ENCODE results near the gene SSPN. TPM values are rescaled to one million over a fixed set of nuclear protein-coding genes. Genes with fewer than 3 reads are reported as not detected.

Gene SSPN
- total and polyA plus RNA-seq, 9 of the 15 experiments (the other 6 are each of a cell fraction or from before 2014, with no cell fraction given), result 0.40 TPM; not detected in 8

DNA sequence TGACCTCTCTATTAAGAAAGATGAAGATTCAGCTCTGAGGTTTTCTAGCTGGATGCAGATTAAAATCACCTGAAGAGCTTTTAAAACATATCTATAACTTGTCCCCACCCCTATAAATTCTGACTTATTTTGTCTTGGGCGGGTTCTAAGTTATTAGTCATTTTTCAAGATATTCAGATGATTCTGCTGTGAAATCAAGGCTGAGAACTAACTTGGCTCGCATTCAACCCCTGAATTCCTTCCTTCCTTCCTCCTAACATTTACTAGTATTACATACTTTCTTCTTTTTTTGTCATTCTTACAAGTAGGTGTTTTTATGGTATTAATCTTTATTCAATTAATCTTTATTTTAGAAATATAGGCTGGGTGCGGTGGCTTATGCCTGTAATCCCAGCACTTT, 55.4 kb downstream of the SSPN start (continued):
- TF ChIP-seq, protein P1, sequence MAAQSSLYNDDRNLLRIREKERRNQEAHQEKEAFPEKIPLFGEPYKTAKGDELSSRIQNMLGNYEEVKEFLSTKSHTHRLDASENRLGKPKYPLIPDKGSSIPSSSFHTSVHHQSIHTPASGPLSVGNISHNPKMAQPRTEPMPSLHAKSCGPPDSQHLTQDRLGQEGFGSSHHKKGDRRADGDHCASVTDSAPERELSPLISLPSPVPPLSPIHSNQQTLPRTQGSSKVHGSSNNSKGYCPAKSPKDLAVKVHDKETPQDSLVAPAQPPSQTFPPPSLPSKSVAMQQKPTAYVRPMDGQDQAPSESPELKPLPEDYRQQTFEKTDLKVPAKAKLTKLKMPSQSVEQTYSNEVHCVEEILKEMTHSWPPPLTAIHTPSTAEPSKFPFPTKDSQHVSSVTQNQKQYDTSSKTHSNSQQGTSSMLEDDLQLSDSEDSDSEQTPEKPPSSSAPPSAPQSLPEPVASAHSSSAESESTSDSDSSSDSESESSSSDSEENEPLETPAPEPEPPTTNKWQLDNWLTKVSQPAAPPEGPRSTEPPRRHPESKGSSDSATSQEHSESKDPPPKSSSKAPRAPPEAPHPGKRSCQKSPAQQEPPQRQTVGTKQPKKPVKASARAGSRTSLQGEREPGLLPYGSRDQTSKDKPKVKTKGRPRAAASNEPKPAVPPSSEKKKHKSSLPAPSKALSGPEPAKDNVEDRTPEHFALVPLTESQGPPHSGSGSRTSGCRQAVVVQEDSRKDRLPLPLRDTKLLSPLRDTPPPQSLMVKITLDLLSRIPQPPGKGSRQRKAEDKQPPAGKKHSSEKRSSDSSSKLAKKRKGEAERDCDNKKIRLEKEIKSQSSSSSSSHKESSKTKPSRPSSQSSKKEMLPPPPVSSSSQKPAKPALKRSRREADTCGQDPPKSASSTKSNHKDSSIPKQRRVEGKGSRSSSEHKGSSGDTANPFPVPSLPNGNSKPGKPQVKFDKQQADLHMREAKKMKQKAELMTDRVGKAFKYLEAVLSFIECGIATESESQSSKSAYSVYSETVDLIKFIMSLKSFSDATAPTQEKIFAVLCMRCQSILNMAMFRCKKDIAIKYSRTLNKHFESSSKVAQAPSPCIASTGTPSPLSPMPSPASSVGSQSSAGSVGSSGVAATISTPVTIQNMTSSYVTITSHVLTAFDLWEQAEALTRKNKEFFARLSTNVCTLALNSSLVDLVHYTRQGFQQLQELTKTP (IDR thresholded peaks at IDR 0.05; ENCODE audit: low read depth in 1 of 2, partially characterized antibody in 2 of 2), result no peak
- no peak for TF ChIP-seq KLF10 (CRISPR knock-in tag; IDR thresholded peaks at IDR 0.05)
- TF ChIP-seq RNF2 (IDR thresholded peaks at IDR 0.05), result no peak

DNA sequence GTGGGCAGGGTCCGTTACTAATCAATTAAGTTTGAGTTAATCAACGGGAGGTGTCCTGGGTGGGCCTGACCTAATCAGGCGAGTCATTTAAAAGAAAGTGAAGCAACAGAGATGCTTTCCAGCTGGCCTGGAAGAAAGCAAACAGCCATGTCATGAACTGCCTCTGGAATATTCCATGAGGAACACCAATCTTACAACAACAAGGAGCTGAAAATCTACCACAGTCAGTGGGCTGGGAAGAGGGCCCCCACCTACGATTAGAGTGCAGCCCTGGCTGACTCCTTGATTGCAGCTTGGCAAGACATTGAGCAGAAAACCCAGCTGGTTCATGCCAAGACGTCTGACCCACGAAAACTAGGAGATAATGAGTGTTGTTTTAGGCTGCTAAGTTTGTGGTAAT, 56.2 kb downstream of the SSPN start:
- Histone ChIP-seq H3K36me3 (ENCODE audit: control insufficient read depth, insufficient read depth, low read length) (no peaks in the 10 kb centered on the region), H3K9ac (ENCODE audit: insufficient read depth in 1 of 2, low read depth in 2 of 2, low read length in 2 of 2) (no peak overlapping the region), H3K9me1 (ENCODE audit: control insufficient read depth, insufficient read depth, low read length) (no peaks in the 10 kb centered on the region), H3K27ac (ENCODE audit: extremely low read depth, low read depth, low read length) (no peak overlapping the region), H3K79me2 (ENCODE audit: control insufficient read depth, insufficient read depth, low read length) (no peaks in the 10 kb centered on the region), H3K4me3 (no peak overlapping the region), H3K4me1 (replicated peaks in 1 of 2; ENCODE audit: control insufficient read depth in 2 of 2, insufficient read depth in 2 of 2, low read length in 2 of 2) (no peaks in the 10 kb centered on the region; a peak in 1 of 5 replicates), H2AFZ (ENCODE audit: low read depth, low read length) (no peak overlapping the region), H4K20me1 (replicated peaks; ENCODE audit: control insufficient read depth, insufficient read depth, low read length) (no peaks in the 10 kb centered on the region), H3K9me3 (replicated peaks; ENCODE audit: control insufficient read depth, insufficient read depth, low read depth, low read length) (no peaks in the 10 kb centered on the region; the same call in 1 of the 2 replicates), H3K27me3 (ENCODE audit: control insufficient read depth in 2 of 2, insufficient read depth in 2 of 2, low read length in 2 of 2) (no peaks in the 10 kb centered on the region), H3K4me2 (ENCODE audit: insufficient read depth, low read length) (no peak overlapping the region)
- DNase-seq (ENCODE audit: extremely low read depth in 1 of 4, low spot score in 3 of 4), result no peak
- in situ Hi-C loops (cut with MboI) (no loop called here), intact Hi-C loops (cut with micrococcal nuclease) (no loop called here)
- CTCF ChIA-PET (ENCODE audit: low intra/inter-chr PET ratio), result no interaction called here
- 11% methylated on average over 6 of the region's 6 CpGs for WGBS (ENCODE audit: insufficient coverage, low coverage, missing lambda C conversion rate)
- POLR2A ChIA-PET, result interaction anchor here (1.0 to 1.5 kb wide), 2 partner anchors 20 to 57 kb away, joined by 3 read pairs; no protein-coding TSS in a partner anchor
- FAIRE-seq, result no peak
- BruUV-seq (replicated peaks), result no TSS peak
- no peak for ATAC-seq
- TF ChIP-seq, protein P2, sequence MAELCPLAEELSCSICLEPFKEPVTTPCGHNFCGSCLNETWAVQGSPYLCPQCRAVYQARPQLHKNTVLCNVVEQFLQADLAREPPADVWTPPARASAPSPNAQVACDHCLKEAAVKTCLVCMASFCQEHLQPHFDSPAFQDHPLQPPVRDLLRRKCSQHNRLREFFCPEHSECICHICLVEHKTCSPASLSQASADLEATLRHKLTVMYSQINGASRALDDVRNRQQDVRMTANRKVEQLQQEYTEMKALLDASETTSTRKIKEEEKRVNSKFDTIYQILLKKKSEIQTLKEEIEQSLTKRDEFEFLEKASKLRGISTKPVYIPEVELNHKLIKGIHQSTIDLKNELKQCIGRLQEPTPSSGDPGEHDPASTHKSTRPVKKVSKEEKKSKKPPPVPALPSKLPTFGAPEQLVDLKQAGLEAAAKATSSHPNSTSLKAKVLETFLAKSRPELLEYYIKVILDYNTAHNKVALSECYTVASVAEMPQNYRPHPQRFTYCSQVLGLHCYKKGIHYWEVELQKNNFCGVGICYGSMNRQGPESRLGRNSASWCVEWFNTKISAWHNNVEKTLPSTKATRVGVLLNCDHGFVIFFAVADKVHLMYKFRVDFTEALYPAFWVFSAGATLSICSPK (IDR thresholded peaks at IDR 0.05; ENCODE audit: borderline replicate concordance), result no peak
- TF ChIP-seq KLF1 (tag; IDR thresholded peaks at IDR 0.05), result no peak
- no peak for TF ChIP-seq ZNF175 (CRISPR knock-in tag; IDR thresholded peaks at IDR 0.05; ENCODE audit: low read depth)
- no peak for TF ChIP-seq ZNF224 (CRISPR knock-in tag; IDR thresholded peaks at IDR 0.05)
- TF ChIP-seq SRSF9 (IDR thresholded peaks at IDR 0.05; ENCODE audit: borderline replicate concordance, low read depth, low read length), result no peak
- no peak for TF ChIP-seq PCBP1 (IDR thresholded peaks at IDR 0.05; ENCODE audit: low read depth, low read length, poor library complexity, severe bottlenecking)
- TF ChIP-seq ZNF695 (CRISPR knock-in tag; IDR thresholded peaks at IDR 0.05), result no peak
- no peak for TF ChIP-seq RB1 (IDR thresholded peaks at IDR 0.05; ENCODE audit: low read depth)
- peak; percentile 52 for TF ChIP-seq RBM25 (IDR thresholded peaks at IDR 0.05; ENCODE audit: low read depth, low read length, severe bottlenecking)
- no peak for TF ChIP-seq ZBTB1 (CRISPR knock-in tag; IDR thresholded peaks at IDR 0.05; ENCODE audit: borderline replicate concordance, low read depth)
- no peak for TF ChIP-seq ZNF408 (CRISPR knock-in tag; IDR thresholded peaks at IDR 0.05; ENCODE audit: low read depth)
- TF ChIP-seq ZNF134 (CRISPR knock-in tag; conservative IDR thresholded peaks at IDR 0.05), result peak; percentile 98
- TF ChIP-seq PHF20 (IDR thresholded peaks at IDR 0.05; ENCODE audit: partially characterized antibody), result no peak

Measured in K562 (cell line).